ENCODE results near the gene RASD1. TPM values are rescaled to one million over a fixed set of nuclear protein-coding genes. Genes with fewer than 3 reads are reported as not detected.
A peak's percentile ranks its signal among the peaks of the same experiment; 100 is the strongest.

RASD1 gene
- total RNA-seq, 1 experiment from 2014 or later = 5.7 TPM

DNA sequence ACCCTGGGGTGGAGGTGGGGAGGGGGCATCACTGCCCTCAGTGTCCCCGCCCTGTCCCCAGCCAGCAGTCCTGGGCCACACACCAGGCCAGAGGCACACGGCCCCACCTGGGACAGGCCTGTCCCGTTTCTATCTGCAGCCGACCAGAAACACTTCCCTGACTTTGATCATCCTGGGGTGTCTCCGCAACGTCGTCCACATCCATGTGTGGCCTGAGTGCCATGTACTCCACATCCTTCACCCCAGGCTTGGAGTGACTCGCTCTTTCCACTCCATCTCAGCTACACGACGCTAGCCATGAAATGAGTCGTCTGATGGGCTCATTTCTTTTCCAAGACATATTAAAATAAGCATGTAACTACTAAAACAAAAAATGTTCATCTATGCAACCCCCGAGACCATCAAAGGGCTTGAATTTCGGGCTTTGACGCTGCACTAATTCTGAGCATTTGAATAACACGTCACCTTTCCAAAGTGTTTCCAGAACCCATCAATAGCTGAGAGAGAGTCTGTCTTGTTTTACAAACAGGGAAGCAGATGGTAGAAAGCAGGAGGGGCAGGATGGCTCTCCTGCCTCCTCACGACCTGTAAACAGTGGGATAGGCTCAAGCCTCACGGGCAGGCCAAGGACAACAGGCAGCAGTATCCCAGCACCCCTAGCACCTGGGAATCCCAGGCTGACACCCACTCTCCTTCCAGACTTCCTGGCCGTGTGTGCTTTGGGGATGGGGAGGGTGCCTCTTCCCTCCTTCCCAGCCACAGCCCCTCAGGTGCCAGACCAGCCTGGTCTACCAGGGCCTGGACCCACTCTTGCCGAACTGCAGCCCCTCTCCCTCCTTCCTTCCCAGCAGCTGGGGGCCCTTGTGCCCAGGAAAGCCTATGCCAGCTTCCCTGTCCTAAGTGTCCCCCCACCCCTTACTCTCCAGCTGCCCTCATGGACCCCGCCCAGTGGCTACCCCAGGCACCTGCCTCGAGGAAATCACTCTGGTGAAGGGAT is 20.0 kb upstream of the RASD1 start:
- Mint-ChIP-seq H3K27me3 (ENCODE audit: low read depth) (no peaks in the 10 kb centered on the region), H3K9me3 (no peaks in the 10 kb centered on the region), H3K4me3 (no peak overlapping the region), H3K36me3 (ENCODE audit: insufficient read depth in 1 of 3, low read depth in 3 of 3) (peaks cover 0 to 3% (median 0%) of the 10 kb centered on the region in 3 experiments; a peak in 2 of 7 replicates), H3K4me1 (peaks cover 24 to 26% of the 10 kb centered on the region in 2 experiments), H3K27ac (peak overlapping the region in 1 of 3 experiments; percentile 38; a peak in 1 of 7 replicates)
- no peak overlapping the region for H3K4ac ChIP-seq (ENCODE audit: low read depth, low read length)
- no peak overlapping the region for H4K8ac ChIP-seq (replicated peaks; ENCODE audit: insufficient read length, low read depth, low read length)
- no CpG with 5 or more reads among the region's 21 CpGs for whole genome bisulfite sequencing (ENCODE audit: extremely low coverage, insufficient read length, low lambda C conversion rate)
- no peaks in the 10 kb centered on the region for H3K79me2 ChIP-seq (ENCODE audit: insufficient read depth, low read length)
- TF ChIP-seq, protein P1, sequence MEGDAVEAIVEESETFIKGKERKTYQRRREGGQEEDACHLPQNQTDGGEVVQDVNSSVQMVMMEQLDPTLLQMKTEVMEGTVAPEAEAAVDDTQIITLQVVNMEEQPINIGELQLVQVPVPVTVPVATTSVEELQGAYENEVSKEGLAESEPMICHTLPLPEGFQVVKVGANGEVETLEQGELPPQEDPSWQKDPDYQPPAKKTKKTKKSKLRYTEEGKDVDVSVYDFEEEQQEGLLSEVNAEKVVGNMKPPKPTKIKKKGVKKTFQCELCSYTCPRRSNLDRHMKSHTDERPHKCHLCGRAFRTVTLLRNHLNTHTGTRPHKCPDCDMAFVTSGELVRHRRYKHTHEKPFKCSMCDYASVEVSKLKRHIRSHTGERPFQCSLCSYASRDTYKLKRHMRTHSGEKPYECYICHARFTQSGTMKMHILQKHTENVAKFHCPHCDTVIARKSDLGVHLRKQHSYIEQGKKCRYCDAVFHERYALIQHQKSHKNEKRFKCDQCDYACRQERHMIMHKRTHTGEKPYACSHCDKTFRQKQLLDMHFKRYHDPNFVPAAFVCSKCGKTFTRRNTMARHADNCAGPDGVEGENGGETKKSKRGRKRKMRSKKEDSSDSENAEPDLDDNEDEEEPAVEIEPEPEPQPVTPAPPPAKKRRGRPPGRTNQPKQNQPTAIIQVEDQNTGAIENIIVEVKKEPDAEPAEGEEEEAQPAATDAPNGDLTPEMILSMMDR (conservative IDR thresholded peaks at IDR 0.05) = no peak
- no peak overlapping the region for H3T11ph ChIP-seq (ENCODE audit: low read length)
- no peak overlapping the region for H3K27ac ChIP-seq (ENCODE audit: insufficient read length, low read depth, low read length)
- no peak overlapping the region for H2AFZ ChIP-seq (ENCODE audit: low read length)
- no peak overlapping the region for H2BK12ac ChIP-seq (ENCODE audit: insufficient read length, low read depth, low read length)
- H4K20me1 ChIP-seq (ENCODE audit: control insufficient read depth, insufficient read depth, insufficient read length) = no peaks in the 10 kb centered on the region
- no peaks in the 10 kb centered on the region for H3K23me2 ChIP-seq (ENCODE audit: insufficient read length, low read depth, low read length, poor library complexity, severe bottlenecking)
- no peak for DNase-seq
- no peak overlapping the region for H3K4me2 ChIP-seq (ENCODE audit: insufficient read depth, insufficient read length, low read length)
- H2BK15ac ChIP-seq (ENCODE audit: low read depth, low read length) = no peak overlapping the region
- H2AK5ac ChIP-seq (ENCODE audit: insufficient read length, low read length) = no peak overlapping the region
- H4K5ac ChIP-seq (ENCODE audit: insufficient read length, low read depth, low read length) = no peak overlapping the region
- H3K23ac ChIP-seq (ENCODE audit: insufficient read length, low read depth, low read length) = no peak overlapping the region
- no peaks in the 10 kb centered on the region for H3K27me3 ChIP-seq (ENCODE audit: insufficient read depth, low read length)
- no peak overlapping the region for H2BK20ac ChIP-seq (ENCODE audit: low read depth, low read length, poor library complexity, severe bottlenecking)
- H3K79me1 ChIP-seq (ENCODE audit: insufficient read depth, low read depth, low read length, poor library complexity, severe bottlenecking) = no peaks in the 10 kb centered on the region
- peaks cover 4% of the 10 kb centered on the region; the same call in 1 of the 2 replicates for H3K4me1 ChIP-seq (ENCODE audit: insufficient read depth, low read length)
- no peak overlapping the region for H3K18ac ChIP-seq (ENCODE audit: insufficient read length, low read depth, low read length)
- H2BK120ac ChIP-seq (ENCODE audit: low read depth, low read length, poor library complexity, severe bottlenecking) = no peak overlapping the region
- no peak overlapping the region for H3K56ac ChIP-seq (ENCODE audit: insufficient read length, low read depth, low read length)
- no peak overlapping the region for H2BK5ac ChIP-seq (ENCODE audit: insufficient read length, low read length)
- H3K14ac ChIP-seq (ENCODE audit: insufficient read depth, low read length) = no peak overlapping the region
- no peak overlapping the region for H3K9ac ChIP-seq (ENCODE audit: extremely low read depth, insufficient read length, low read length)
- no peaks in the 10 kb centered on the region for H3K9me3 ChIP-seq (ENCODE audit: control insufficient read depth, low read depth, low read length)
- H4K91ac ChIP-seq (ENCODE audit: insufficient read length, low read depth, low read length) = no peak overlapping the region
